Measurements from ENCODE around the gene SLC49A3.

- TF ChIP-seq CTCF (IDR thresholded peaks at IDR 0.05; ENCODE audit: insufficient read depth, low read depth, low read length) (no peak), EZH2 (IDR thresholded peaks at IDR 0.05; ENCODE audit: insufficient read depth, low read length) (no peak)
These were observed 16.5 kb upstream of the SLC49A3 start, which contains the start of gene PCGF3 for GRCh38 chr4:705278-706082.
